ENCODE data around the gene PCDHGB7.
"Not testable (repeated sequence)": the region's sequence is repeated elsewhere in the genome, so short reads cannot be mapped to it uniquely, and the experiment has no call there.

Gene PCDHGB7

GRCh38 chr5:141421489-141421855 is 4.0 kb downstream of the PCDHGB7 start:
- TF ChIP-seq CTCF (conservative IDR thresholded peaks at IDR 0.05; ENCODE audit: control insufficient read depth, insufficient read depth, low read depth, low read length), result no peak
- DNase-seq (ENCODE audit: low read depth), result no peak
- peak overlapping the region; percentile 59 for H3K4me3 ChIP-seq (ENCODE audit: control insufficient read depth, low read depth, low read length)

- no peak for TF ChIP-seq CTCF (conservative IDR thresholded peaks at IDR 0.05; ENCODE audit: control insufficient read depth, insufficient read depth, low read depth, low read length)
- no peak for DNase-seq (ENCODE audit: low read depth)
- no peak overlapping the region for H3K4me3 ChIP-seq (ENCODE audit: control insufficient read depth, low read depth, low read length)
Measured at GRCh38 chr5:141422742-141423291, 5.3 kb downstream of the PCDHGB7 start.

- TF ChIP-seq CTCF (conservative IDR thresholded peaks at IDR 0.05; ENCODE audit: control insufficient read depth, insufficient read depth, low read depth, low read length), result no peak
- H3K4me3 ChIP-seq (ENCODE audit: control insufficient read depth, low read depth, low read length), result no peak overlapping the region
Measured at GRCh38 chr5:141427783-141428426, 10.4 kb downstream of the PCDHGB7 start.

GRCh38 chr5:141430332-141431113 is 13.0 kb downstream of the PCDHGB7 start, which contains the start of gene PCDHGA12:
TSS of gene PCDHGA12 (plus strand) at chr5:141430507. CDS start at chr5:141430760, 253 bp downstream.
- DNase-seq (ENCODE audit: low read depth), result peak; percentile 96
- H3K4me3 ChIP-seq (ENCODE audit: control insufficient read depth, low read depth, low read length), result peak within 1 kb of the TSS; percentile 57
- TF ChIP-seq CTCF (conservative IDR thresholded peaks at IDR 0.05; ENCODE audit: control insufficient read depth, insufficient read depth, low read depth, low read length), result peak; percentile 81

More at GRCh38 chr5:141427783-141428426, 10.4 kb downstream of the PCDHGB7 start:
- no peak for DNase-seq (ENCODE audit: low read depth)

- no peak for TF ChIP-seq CTCF (conservative IDR thresholded peaks at IDR 0.05; ENCODE audit: control insufficient read depth, insufficient read depth, low read depth, low read length)
- H3K4me3 ChIP-seq (ENCODE audit: control insufficient read depth, low read depth, low read length), result peak overlapping the region; percentile 57
- peak; percentile 52 for DNase-seq (ENCODE audit: low read depth)
Measured at GRCh38 chr5:141431286-141431685, 13.8 kb downstream of the PCDHGB7 start.

GRCh38 chr5:141432308-141432707 is 14.8 kb downstream of the PCDHGB7 start:
- DNase-seq (ENCODE audit: low read depth); H3K4me3 ChIP-seq (ENCODE audit: control insufficient read depth, low read depth, low read length): not testable (repeated sequence)

- H3K4me3 ChIP-seq (ENCODE audit: control insufficient read depth, low read depth, low read length); DNase-seq (ENCODE audit: low read depth): not testable (repeated sequence)
Measured at GRCh38 chr5:141432726-141433125, 15.2 kb downstream of the PCDHGB7 start.

All from fibroblast of mammary gland (primary cell).